ENCODE results near the gene C12orf43.
"Not testable (repeated sequence)": the region's sequence is repeated elsewhere in the genome, so short reads cannot be mapped to it uniquely, and the experiment has no call there.

C12orf43 gene

GRCh38 chr12:121015825-121016766, at the start of gene C12orf43:
TSS of gene C12orf43 (minus strand) at chr12:121016487. CDS start at chr12:121016474, 13 bp downstream.
- DNase-seq = peak; percentile 94

- no peak for DNase-seq
These were observed 49.1 kb upstream of the C12orf43 start for GRCh38 chr12:121065345-121065744.

GRCh38 chr12:121064586-121064985, 48.3 kb upstream of the C12orf43 start:
- not testable (repeated sequence) for DNase-seq

GRCh38 chr12:121064116-121064515, 47.8 kb upstream of the C12orf43 start:
- no peak for DNase-seq

GRCh38 chr12:121062391-121063045, 46.2 kb upstream of the C12orf43 start:
- DNase-seq = no peak

GRCh38 chr12:121061831-121062230, 45.5 kb upstream of the C12orf43 start:
- no peak for DNase-seq

- DNase-seq = peak; percentile 38
These were observed 44.1 kb upstream of the C12orf43 start for GRCh38 chr12:121060149-121061001.

GRCh38 chr12:121059031-121059898, 43.0 kb upstream of the C12orf43 start:
- no peak for DNase-seq

GRCh38 chr12:121057794-121058193, 41.5 kb upstream of the C12orf43 start:
- no peak for DNase-seq

- no peak for DNase-seq
These were observed 37.4 kb upstream of the C12orf43 start for GRCh38 chr12:121053706-121054105.

- no peak for DNase-seq
These were observed 34.4 kb upstream of the C12orf43 start for GRCh38 chr12:121050725-121051124.

GRCh38 chr12:121048442-121048841, 32.2 kb upstream of the C12orf43 start:
- DNase-seq = no peak

- DNase-seq = not testable (repeated sequence)
These were observed 31.1 kb upstream of the C12orf43 start for GRCh38 chr12:121047400-121047799.

GRCh38 chr12:121043067-121043466, 26.8 kb upstream of the C12orf43 start:
- DNase-seq = no peak

- no peak for DNase-seq
These were observed 22.8 kb upstream of the C12orf43 start, which contains the start of gene OASL for GRCh38 chr12:121038861-121039668. TSS of gene OASL (minus strand) at chr12:121039246. CDS start at chr12:121038971, 275 bp downstream.

- no peak for DNase-seq
These were observed 20.6 kb upstream of the C12orf43 start for GRCh38 chr12:121036810-121037326.

GRCh38 chr12:121034616-121035305, 18.5 kb upstream of the C12orf43 start:
- DNase-seq = no peak

- DNase-seq = peak; percentile 6
These were observed 17.5 kb upstream of the C12orf43 start for GRCh38 chr12:121033625-121034349.

GRCh38 chr12:121030576-121031212, 14.4 kb upstream of the C12orf43 start:
- no peak for DNase-seq
